Subcutaneous abdominal adipose tissue (tissue), 5 donors: ENCODE data around the gene CEP170B.
A peak's percentile ranks its signal among the peaks of the same experiment; 100 is the strongest.
"Not testable (repeated sequence)": the region's sequence is repeated elsewhere in the genome, so short reads cannot be mapped to it uniquely, and the experiment has no call there.

Experiments
- H3K27ac ChIP-seq: one replicate; pipeline ENCODE4 v1.7.0; 2013; ENCODE audit warnings: low read depth, mild to moderate bottlenecking, inconsistent platforms, low read length, moderate library complexity
- H3K27me3 ChIP-seq, 5 donors: one replicate each; pipeline ENCODE4 v1.7.0; 2013; ENCODE audit warnings: low read length in 5 of 5, inconsistent platforms in 1 of 5; ENCODE audit not compliant: control insufficient read depth in 5 of 5, insufficient read depth in 4 of 5
- H3K36me3 ChIP-seq, 5 donors: one replicate each; pipeline ENCODE4 v1.7.0; 2013; ENCODE audit warnings: low read length in 5 of 5; ENCODE audit not compliant: control insufficient read depth in 5 of 5, insufficient read depth in 5 of 5
- H3K4me1 ChIP-seq, 5 donors: one replicate each; pipeline ENCODE4 v1.7.0; 2013; ENCODE audit warnings: low read length in 5 of 5, mild to moderate bottlenecking in 3 of 5, moderate library complexity in 1 of 5; ENCODE audit not compliant: control insufficient read depth in 5 of 5, insufficient read depth in 5 of 5
- H3K4me3 ChIP-seq, 5 donors: one replicate each; pipeline ENCODE4 v1.7.0; 2013; ENCODE audit warnings: low read length in 5 of 5, low read depth in 1 of 5
- H3K9ac ChIP-seq, 5 donors: one replicate each; pipeline ENCODE4 v1.7.0; 2013; ENCODE audit warnings: low read length in 5 of 5, mild to moderate bottlenecking in 4 of 5, moderate library complexity in 3 of 5
- H3K9me3 ChIP-seq, 5 donors: one replicate each; pipeline ENCODE4 v1.7.0; 2013; ENCODE audit warnings: low read length in 5 of 5; ENCODE audit not compliant: control insufficient read depth in 5 of 5
- donor health status: healthy.
- donor health status: healthy.
- donor health status: healthy.
- donor health status: healthy.
- donor health status: healthy.

CEP170B gene

DNA sequence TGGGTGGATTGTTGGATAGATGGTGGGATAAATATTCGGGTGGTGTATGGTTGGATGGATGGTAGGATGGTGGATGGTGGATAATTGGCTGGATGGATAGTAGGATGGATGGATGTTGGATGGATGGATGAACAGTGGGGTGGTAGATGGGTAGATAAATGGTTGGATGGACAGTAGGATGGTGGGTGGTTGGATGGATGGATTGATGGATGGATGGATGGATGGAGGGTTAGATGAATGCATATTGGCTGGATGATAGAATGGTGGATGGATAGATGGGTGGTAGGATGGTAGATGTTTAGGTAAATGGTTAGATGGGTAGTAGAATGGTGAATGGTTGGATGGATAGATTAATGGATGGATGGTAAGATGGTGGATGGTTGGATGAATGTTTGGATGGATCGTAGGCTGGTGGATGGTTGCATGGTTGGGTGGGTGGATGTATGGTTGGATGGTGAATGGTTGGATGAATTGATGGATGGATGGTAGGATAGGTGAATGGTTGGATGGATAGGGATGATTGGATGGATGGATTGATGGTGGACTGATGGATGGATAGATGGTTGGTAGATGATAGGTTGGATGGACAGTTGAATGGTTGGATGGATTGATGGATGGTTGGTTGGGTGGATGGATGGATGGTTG, 40.6 kb upstream of the CEP170B start:
- Histone ChIP-seq H3K4me3 (no peak overlapping the region), H3K9me3 (no peaks in the 10 kb centered on the region), H3K4me1 (peaks cover 0 to 32% (median 28%) of the 10 kb centered on the region in 5 donors), H3K27me3 (peaks cover 0 to 3% (median 0%) of the 10 kb centered on the region in 5 donors), H3K9ac (no peak overlapping the region), H3K27ac (no peak overlapping the region), H3K36me3 (no peaks in the 10 kb centered on the region)

DNA sequence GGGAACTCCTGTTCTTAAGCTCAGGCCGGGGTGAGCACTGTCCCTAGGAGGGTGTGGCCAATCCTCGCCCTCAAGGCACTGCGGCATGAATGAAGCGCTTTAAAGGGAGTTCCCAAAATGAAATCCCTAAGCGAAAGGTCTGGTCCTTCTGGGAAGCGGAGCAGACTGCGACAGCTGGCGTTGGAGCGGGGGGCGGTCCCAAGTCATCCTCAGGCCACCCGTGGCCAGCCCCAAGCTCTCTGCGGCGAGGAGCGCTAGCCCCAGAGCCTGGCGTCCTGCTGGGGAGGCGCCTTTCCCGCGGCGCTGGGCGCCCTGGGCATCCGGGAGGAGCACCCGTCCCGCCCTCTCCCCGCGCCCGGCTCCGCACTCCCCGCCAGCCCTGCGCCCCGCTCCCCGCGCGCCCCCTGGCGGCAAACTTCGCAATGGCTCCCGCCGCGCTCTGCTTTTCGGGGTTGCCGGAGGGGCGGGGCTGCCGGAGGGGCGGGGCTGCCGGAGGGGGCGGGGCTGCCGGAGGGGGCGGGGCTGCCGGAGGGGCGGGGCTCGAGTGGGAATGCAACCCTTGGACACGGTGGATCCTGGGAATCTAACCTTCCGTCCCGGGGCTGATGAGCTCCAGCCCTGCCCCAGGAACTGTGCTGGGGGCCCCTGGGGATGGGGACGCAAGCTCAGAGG, 38.7 kb upstream of the CEP170B start:
- H3K36me3 ChIP-seq = no peaks in the 10 kb centered on the region
- H3K27me3 ChIP-seq = peaks cover 0 to 3% (median 0%) of the 10 kb centered on the region in 5 donors
- H3K4me1 ChIP-seq = peaks cover 0 to 26% (median 22%) of the 10 kb centered on the region in 5 donors
- H3K9ac ChIP-seq = peak overlapping the region in 3 of 5 donors; percentile 56 to 76 (median 73)
- H3K27ac ChIP-seq = no peak overlapping the region
- H3K4me3 ChIP-seq = peak overlapping the region; percentile 69 to 75 (median 72)
- no peaks in the 10 kb centered on the region for H3K9me3 ChIP-seq

DNA sequence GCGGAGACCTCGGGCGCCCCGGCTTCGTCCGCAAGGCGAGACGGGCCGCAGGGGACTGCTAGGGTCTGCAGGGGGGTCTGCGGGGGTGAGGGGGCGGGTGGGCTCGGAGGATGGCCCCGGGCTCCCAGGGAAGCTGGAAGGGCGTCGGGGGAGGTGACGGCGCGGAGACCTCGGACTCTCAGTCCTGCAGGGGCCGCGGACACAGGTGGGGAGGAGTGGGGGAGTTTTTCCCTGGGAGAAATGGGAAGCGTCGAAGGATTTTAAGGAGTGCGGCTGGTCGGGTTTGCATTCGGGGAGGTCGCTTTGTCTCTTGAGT, 38.2 kb upstream of the CEP170B start:
- no peaks in the 10 kb centered on the region for H3K36me3 ChIP-seq
- H3K9ac ChIP-seq = peak overlapping the region in 4 of 5 donors; percentile 27 to 68 (median 45)
- H3K4me3 ChIP-seq = peak overlapping the region; percentile 32 to 64 (median 44)
- H3K27me3 ChIP-seq = peaks cover 0 to 3% (median 0%) of the 10 kb centered on the region in 5 donors
- H3K4me1 ChIP-seq = peaks cover 0 to 26% (median 22%) of the 10 kb centered on the region in 5 donors
- no peak overlapping the region for H3K27ac ChIP-seq
- H3K9me3 ChIP-seq = no peaks in the 10 kb centered on the region

DNA sequence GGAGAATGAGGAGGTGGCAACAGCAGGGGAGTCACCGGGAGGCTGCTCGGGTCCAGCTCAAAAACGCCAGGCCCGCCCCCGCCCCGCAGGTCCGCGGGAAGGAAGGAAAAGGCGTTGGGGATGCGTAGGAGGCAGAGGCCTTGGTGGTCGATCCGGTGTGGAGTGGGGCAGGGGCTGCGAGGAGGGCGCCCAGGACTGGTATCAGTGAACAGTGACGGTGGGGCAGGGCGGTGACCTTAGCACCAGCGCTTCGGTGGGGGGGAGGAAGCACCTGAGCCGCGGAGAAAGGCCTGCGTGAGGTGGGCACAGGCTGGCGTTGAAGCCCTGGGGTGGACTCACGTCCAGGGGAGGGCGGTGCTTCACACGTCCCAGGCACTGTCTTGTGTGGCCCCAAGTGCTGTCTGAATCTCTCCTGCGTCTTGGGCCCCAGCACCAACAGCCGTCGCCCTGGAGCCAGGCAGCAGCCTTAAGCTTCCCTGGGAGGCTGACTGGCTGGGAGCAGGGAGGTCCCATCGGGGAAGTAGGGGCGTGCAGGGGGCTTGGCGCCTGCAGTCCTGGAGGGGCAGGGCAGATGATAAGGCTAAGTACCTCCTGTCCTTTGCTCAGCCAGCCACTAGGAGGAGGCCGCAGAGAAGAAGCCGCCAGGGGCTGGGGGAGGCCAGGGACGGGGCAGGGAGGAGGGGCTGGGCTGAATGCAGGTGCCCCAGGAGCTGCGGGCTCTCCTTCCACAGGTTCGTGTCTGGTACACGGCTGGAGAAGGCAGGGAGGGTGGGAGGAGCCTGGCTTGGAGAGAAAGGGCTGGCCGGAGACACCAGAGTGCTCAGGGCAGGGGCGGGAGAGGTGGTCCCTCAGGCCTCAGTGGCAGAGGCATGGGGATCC, 37.7 kb upstream of the CEP170B start:
- Histone ChIP-seq H3K9ac (peak overlapping the region in 4 of 5 donors; percentile 27 to 68 (median 45)), H3K4me1 (peaks cover 0 to 26% (median 22%) of the 10 kb centered on the region in 5 donors), H3K4me3 (peak overlapping the region; percentile 32 to 64 (median 44)), H3K9me3 (no peaks in the 10 kb centered on the region), H3K36me3 (no peaks in the 10 kb centered on the region), H3K27ac (no peak overlapping the region), H3K27me3 (peaks cover 0 to 3% (median 0%) of the 10 kb centered on the region in 5 donors)

DNA sequence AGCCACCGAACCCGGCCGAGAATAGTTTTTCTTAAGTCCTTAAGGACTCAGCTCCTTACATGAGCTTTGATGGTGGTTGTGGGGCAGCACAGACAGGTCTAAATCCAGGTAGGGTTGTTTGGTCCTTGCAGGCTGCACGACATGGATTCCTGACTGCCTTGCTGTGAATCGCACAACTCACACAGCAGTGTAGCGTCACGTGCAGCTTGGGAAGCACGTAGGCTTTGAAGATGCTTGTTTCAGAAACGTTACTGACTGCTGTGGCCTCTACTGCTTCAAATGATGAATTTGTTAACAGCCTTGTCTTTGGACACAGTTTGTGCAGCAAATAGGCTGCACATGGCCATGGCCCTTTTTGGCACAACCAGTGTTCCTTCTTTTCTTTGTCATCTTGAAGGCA, 34.3 kb upstream of the CEP170B start:
- H3K9ac ChIP-seq = no peak overlapping the region
- no peaks in the 10 kb centered on the region for H3K9me3 ChIP-seq
- no peak overlapping the region for H3K27ac ChIP-seq
- no peaks in the 10 kb centered on the region for H3K36me3 ChIP-seq
- no peak overlapping the region for H3K4me3 ChIP-seq
- H3K4me1 ChIP-seq = peaks cover 0 to 33% (median 17%) of the 10 kb centered on the region in 5 donors
- peaks cover 0 to under 1% (median 0%) of the 10 kb centered on the region in 5 donors for H3K27me3 ChIP-seq

DNA sequence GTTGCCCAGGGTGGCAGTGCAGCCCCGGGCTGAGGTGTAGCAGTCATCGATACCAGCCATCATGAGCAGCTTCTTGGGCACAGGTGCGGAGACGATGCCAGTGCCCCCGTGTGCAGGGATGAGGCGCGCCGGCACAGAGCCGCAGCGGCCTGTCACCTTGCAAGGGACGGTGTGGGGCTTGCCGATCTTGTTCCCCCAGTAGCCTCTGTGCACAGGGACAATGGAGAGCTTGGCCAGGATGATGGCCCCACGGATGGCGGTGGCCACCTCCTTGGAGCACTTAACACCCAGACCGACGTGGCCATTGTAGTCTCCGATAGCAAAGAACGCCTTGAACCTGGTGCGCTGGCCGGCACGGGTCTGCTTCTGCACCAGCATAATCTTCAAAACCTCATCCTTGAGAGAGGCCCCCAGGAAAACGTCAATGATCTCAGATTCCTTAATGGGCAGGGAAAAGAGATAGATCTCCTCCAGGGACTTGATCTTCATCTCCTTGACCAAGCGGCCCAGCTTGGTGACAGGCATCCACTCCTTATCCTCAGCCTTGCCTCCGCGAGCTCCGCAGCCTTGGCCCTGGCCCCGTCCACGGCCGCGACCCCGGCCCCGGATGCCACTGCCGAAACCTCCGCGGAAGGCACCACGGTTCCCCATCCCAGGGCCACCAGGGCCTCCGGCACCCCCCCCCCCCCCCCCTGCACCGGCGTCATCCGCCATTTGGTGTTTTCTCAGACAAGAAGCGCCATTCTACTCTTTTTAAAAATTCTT, 28.7 kb upstream of the CEP170B start:
- H3K9ac ChIP-seq, H3K27ac ChIP-seq, H3K4me3 ChIP-seq, H3K36me3 ChIP-seq, H3K27me3 ChIP-seq, H3K9me3 ChIP-seq: not testable (repeated sequence)
- peaks cover 0 to 14% (median 0%) of the 10 kb centered on the region in 5 donors for H3K4me1 ChIP-seq

DNA sequence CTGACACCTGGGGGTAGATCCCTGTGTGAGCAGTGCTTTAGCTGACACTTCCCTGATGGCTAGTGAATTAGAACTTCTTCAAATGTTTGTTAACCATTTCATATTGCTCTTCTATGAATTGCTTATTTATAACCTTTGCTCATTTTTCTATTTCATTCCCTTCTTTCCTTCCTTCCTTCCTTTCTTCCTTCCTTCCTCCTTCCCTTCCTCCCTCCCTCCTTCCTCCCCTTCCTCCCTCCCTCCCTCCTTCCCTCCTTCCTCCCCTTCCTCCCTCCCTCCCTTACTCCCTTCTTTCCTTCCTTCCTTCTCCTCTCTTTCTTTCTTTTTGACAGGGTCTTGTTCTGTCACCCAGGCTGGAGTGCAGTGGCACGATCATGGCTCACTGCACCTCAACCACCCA, 23.3 kb upstream of the CEP170B start:
- peaks cover 6 to 21% (median 20%) of the 10 kb centered on the region in 5 donors for H3K4me1 ChIP-seq
- no peak overlapping the region for H3K27ac ChIP-seq
- H3K9ac ChIP-seq = no peak overlapping the region
- H3K9me3 ChIP-seq = no peaks in the 10 kb centered on the region
- H3K4me3 ChIP-seq = no peak overlapping the region
- H3K36me3 ChIP-seq = no peaks in the 10 kb centered on the region
- peaks cover 0 to 35% (median 10%) of the 10 kb centered on the region in 5 donors for H3K27me3 ChIP-seq

DNA sequence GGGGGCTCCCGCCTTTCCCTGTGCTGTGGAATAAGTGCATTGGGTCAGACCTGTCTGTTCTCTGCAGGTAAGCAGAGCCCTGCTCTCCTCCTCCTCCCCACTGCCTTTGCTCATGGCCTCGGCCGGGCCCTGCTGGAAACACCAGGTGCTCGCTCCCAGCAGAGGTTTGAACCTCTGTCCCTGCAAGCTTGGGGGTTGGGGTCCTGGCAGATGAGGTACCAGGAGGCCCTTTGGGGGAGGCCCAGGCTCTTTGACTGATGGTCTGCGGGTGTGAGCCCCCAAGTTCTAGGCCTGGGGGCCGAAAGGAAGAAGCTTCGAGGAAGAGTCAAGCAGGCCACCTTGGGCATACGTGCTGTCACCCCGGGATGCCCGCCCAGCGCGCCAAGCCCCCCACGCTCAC, 22.1 kb upstream of the CEP170B start:
- H3K4me1 ChIP-seq = peaks cover 6 to 21% (median 20%) of the 10 kb centered on the region in 5 donors
- no peaks in the 10 kb centered on the region for H3K9me3 ChIP-seq
- H3K27ac ChIP-seq = no peak overlapping the region
- peak overlapping the region in 4 of 5 donors; percentile 54 to 68 (median 62) for H3K4me3 ChIP-seq
- peaks cover 0 to 35% (median 10%) of the 10 kb centered on the region in 5 donors for H3K27me3 ChIP-seq
- H3K9ac ChIP-seq = peak overlapping the region in 3 of 5 donors; percentile 39 to 72 (median 43)
- no peaks in the 10 kb centered on the region for H3K36me3 ChIP-seq

DNA sequence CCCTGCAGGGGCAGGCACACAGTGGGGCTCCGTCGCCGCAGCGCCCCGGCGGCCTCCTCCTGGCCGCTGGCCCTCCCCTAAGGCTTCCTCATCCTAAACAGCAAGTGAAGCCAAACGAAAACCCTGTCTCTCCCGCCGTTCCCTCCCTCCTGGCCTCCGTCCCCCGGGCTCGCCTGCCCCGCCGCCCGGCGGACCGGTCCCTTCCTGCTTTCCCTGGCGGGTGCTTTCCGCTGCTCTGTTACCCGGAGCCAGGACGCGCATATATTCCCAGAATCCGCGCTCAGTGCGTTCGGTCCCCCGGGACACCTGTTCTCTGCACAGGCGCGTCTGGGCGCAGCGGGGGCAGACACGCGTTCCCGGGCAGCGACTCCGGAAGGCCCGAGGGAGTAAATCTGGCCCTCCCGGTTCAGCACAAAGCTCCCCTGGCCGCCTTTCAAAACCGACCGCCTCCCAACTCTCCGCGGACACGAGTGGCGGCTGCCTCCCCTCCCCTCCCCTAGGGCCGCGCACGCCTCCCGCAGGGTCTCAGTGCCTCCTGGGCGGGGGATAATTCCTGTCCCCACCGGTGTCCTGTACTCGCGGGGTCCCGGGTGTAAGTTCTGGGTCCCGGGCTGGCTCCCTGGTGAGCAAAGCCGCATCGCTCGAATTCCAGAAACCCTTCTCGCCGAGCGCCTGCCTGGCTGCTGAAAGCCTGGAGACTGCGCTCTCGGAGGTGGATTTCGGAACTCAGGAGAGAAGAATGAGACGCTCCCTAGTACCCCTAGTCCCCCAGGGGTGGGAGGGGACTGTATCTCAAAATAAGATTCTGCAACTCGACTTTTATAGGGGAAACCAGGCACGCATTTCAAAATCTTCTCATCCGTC, 21.4 kb upstream of the CEP170B start:
- Histone ChIP-seq H3K9ac (peak overlapping the region in 4 of 5 donors; percentile 39 to 72 (median 50)), H3K4me3 (peak overlapping the region; percentile 54 to 68 (median 65)), H3K4me1 (peaks cover 6 to 21% (median 20%) of the 10 kb centered on the region in 5 donors), H3K27me3 (peaks cover 0 to 35% (median 10%) of the 10 kb centered on the region in 5 donors), H3K27ac (no peak overlapping the region), H3K36me3 (no peaks in the 10 kb centered on the region), H3K9me3 (no peaks in the 10 kb centered on the region)
